ENCODE results near the gene PDK2.

PDK2 gene

GRCh38 chr17:50148226-50149090, 53.3 kb downstream of the PDK2 start:
- peak in 45 of 56 donors; percentile 24 to 77 (median 56) for DNase-seq

- peak in 3 of 56 donors; percentile 41 to 55 (median 55) for DNase-seq
Observed at GRCh38 chr17:50149091-50149416, 53.9 kb downstream of the PDK2 start.

- peak in 23 of 56 donors; percentile 14 to 57 (median 42) for DNase-seq
Observed at GRCh38 chr17:50149417-50150353, 54.5 kb downstream of the PDK2 start.

- peak in 2 of 56 donors; percentile 49 to 50 for DNase-seq
Observed at GRCh38 chr17:50150354-50151040, 55.3 kb downstream of the PDK2 start, which contains the start of gene PPP1R9B. TSS of gene PPP1R9B (minus strand) at chr17:50150677. CDS start at chr17:50150513, 164 bp downstream.

GRCh38 chr17:50151041-50151936, 56.1 kb downstream of the PDK2 start:
- peak; percentile 32 to 92 (median 81) for DNase-seq

GRCh38 chr17:50151937-50152547, 56.9 kb downstream of the PDK2 start:
- peak in 55 of 56 donors; percentile 51 to 94 (median 83) for DNase-seq

- no peak for DNase-seq
Observed at GRCh38 chr17:50152736-50153135, 57.6 kb downstream of the PDK2 start.

- DNase-seq = peak in 2 of 56 donors; percentile 29 to 31
Observed at GRCh38 chr17:50153650-50154575, 58.8 kb downstream of the PDK2 start.

- DNase-seq = no peak
Observed at GRCh38 chr17:50154604-50155003, 59.5 kb downstream of the PDK2 start.

GRCh38 chr17:50155115-50155819, 60.1 kb downstream of the PDK2 start:
- DNase-seq = no peak

- DNase-seq = no peak
Observed at GRCh38 chr17:50157891-50158290, 62.7 kb downstream of the PDK2 start.

- peak in 55 of 56 donors; percentile 33 to 97 (median 87) for DNase-seq
Observed at GRCh38 chr17:50161023-50161910, 66.1 kb downstream of the PDK2 start.

Measured in nucleus accumbens (tissue), 56 donors.